ENCODE results near the gene ZBTB46.

The ZBTB46 gene

DNA sequence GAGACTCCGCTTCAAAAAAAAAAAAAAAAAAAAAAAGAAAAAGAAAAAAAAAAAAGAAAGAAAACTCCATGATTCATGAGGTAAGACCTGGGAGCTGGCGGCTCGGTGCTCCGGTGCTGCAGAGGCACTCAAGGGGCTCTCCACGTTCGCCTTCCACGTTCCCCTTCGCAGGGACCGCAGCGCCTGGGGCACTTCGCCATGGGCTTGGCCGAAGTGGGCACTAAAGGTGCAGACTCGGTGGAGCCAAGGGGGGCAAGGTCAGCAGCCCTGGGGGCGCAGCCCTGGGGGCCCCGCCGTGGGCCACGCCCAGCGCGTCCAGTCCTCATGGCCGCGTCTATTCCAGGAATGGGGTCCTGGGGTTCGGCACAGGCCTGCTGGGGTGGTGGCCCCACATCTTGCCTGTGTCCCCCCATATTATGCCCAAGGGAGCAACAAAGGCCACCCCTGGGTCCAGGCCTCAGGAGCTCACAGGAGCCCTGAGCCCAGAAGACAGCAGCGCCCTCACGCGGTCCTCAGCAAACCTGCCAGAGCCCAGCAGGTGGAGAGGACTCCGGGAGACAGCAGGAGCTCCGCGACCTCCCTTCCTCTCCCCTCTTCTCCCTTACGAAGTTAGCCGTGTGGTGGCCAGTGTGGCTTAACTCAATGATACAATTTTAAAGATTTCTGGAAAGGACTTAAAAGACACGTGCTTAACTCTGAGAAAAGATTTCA is 21.9 kb downstream of the ZBTB46 start:
- no peak overlapping the region for H2AFZ ChIP-seq (ENCODE audit: low read depth, low read length)
- no peaks in the 10 kb centered on the region for H4K20me1 ChIP-seq (ENCODE audit: insufficient read depth, low read length)
- no peak overlapping the region for H3K27ac ChIP-seq (ENCODE audit: low read length)
- H3K4me2 ChIP-seq (ENCODE audit: low read length), result no peak overlapping the region
- H3K4me1 ChIP-seq (ENCODE audit: low read length), result 0 out of 2 replicates have a peak, but pooled peaks cover under 1% of the 10 kb centered on the region
- H3K27me3 ChIP-seq (ENCODE audit: low read depth, low read length), result no peaks in the 10 kb centered on the region
- H3K36me3 ChIP-seq (replicated peaks; ENCODE audit: low read depth, low read length), result no peaks in the 10 kb centered on the region
- TF ChIP-seq, protein P1, sequence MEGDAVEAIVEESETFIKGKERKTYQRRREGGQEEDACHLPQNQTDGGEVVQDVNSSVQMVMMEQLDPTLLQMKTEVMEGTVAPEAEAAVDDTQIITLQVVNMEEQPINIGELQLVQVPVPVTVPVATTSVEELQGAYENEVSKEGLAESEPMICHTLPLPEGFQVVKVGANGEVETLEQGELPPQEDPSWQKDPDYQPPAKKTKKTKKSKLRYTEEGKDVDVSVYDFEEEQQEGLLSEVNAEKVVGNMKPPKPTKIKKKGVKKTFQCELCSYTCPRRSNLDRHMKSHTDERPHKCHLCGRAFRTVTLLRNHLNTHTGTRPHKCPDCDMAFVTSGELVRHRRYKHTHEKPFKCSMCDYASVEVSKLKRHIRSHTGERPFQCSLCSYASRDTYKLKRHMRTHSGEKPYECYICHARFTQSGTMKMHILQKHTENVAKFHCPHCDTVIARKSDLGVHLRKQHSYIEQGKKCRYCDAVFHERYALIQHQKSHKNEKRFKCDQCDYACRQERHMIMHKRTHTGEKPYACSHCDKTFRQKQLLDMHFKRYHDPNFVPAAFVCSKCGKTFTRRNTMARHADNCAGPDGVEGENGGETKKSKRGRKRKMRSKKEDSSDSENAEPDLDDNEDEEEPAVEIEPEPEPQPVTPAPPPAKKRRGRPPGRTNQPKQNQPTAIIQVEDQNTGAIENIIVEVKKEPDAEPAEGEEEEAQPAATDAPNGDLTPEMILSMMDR (IDR thresholded peaks at IDR 0.05; ENCODE audit: low read depth, low read length), result no peak
- TF ChIP-seq EZH2phosphoT487 (IDR thresholded peaks at IDR 0.05; ENCODE audit: low read depth), result no peak
- no peak overlapping the region for H3K9ac ChIP-seq (ENCODE audit: low read length)
- no peak overlapping the region for H3K4me3 ChIP-seq (ENCODE audit: low read length)
- no peaks in the 10 kb centered on the region for H3K79me2 ChIP-seq (ENCODE audit: low read length)
- H3K9me3 ChIP-seq (ENCODE audit: insufficient read depth, low read length), result no peaks in the 10 kb centered on the region

DNA sequence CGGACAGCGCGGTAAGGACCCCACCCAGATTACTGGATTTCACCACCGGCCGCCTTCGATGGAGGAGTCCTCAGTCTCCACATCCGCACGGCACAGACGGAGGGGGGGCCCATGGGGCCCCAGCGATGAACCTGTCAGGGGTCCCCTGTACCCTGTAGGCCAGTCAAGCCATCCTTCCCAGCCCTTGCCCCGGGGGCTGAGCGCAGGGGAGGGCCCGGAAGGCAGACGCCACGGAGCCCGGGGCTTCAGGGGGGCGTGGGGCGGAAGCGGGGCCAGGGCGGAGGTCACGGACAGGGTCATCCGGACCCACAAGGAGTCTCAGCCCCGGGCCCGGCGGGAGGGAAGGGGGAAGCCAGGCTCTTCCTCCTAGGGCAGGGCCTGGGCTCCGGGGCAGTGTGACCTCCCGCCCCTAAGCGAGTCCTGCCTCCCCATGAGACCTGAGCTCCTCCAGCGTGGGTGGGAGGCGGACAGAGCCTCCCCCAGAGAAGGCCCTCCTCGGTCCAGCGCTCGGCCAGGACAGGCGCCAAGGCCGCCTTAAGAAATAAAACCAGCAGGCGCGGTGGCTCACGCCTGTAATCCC is 22.8 kb downstream of the ZBTB46 start:
- Histone ChIP-seq H3K9ac (ENCODE audit: low read length) (no peak overlapping the region), H3K27me3 (ENCODE audit: low read depth, low read length) (no peaks in the 10 kb centered on the region), H3K9me3 (ENCODE audit: insufficient read depth, low read length) (no peaks in the 10 kb centered on the region), H3K4me1 (ENCODE audit: low read length) (peaks cover 9% of the 10 kb centered on the region), H3K79me2 (ENCODE audit: low read length) (no peaks in the 10 kb centered on the region), H2AFZ (ENCODE audit: low read depth, low read length) (no peak overlapping the region), H3K36me3 (replicated peaks; ENCODE audit: low read depth, low read length) (no peaks in the 10 kb centered on the region), H3K4me2 (ENCODE audit: low read length) (no peak overlapping the region), H3K4me3 (ENCODE audit: low read length) (no peak overlapping the region), H3K27ac (ENCODE audit: low read length) (no peak overlapping the region), H4K20me1 (ENCODE audit: insufficient read depth, low read length) (no peaks in the 10 kb centered on the region)
- TF ChIP-seq, protein P1 (IDR thresholded peaks at IDR 0.05; ENCODE audit: low read depth, low read length), result no peak
- TF ChIP-seq EZH2phosphoT487 (IDR thresholded peaks at IDR 0.05; ENCODE audit: low read depth), result no peak

DNA sequence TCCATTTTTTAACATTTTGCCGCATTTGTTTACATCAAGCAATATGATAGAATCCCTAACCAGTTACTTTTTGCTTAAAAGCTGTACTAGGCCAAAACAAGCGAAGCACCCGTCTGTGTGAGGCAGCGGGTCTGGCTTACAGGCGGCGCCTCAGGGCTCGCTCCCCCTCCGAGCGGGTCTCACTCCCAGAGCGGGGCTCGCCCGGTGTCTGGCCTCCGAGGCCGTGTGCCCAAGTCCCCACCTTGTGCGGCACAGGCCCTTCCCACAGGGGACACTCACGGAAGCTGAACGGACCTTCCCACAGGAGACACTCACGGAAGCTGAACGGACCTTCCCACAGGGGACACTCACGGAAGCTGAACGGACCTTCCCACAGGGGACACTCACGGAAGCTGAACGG is 23.4 kb downstream of the ZBTB46 start:
- H3K4me2 ChIP-seq (ENCODE audit: low read length), result no peak overlapping the region
- no peak overlapping the region for H3K9ac ChIP-seq (ENCODE audit: low read length)
- no peak overlapping the region for H3K4me3 ChIP-seq (ENCODE audit: low read length)
- no peaks in the 10 kb centered on the region for H3K79me2 ChIP-seq (ENCODE audit: low read length)
- no peaks in the 10 kb centered on the region for H3K27me3 ChIP-seq (ENCODE audit: low read depth, low read length)
- no peak overlapping the region for H2AFZ ChIP-seq (ENCODE audit: low read depth, low read length)
- TF ChIP-seq EZH2phosphoT487 (IDR thresholded peaks at IDR 0.05; ENCODE audit: low read depth), result no peak
- TF ChIP-seq, protein P1 (IDR thresholded peaks at IDR 0.05; ENCODE audit: low read depth, low read length), result no peak
- no peaks in the 10 kb centered on the region for H4K20me1 ChIP-seq (ENCODE audit: insufficient read depth, low read length)
- H3K36me3 ChIP-seq (replicated peaks; ENCODE audit: low read depth, low read length), result no peaks in the 10 kb centered on the region
- peaks cover 11% of the 10 kb centered on the region for H3K4me1 ChIP-seq (ENCODE audit: low read length)
- no peak overlapping the region for H3K27ac ChIP-seq (ENCODE audit: low read length)
- H3K9me3 ChIP-seq (ENCODE audit: insufficient read depth, low read length), result no peaks in the 10 kb centered on the region

GRCh38 chr20:63804308-63804636 is 26.8 kb downstream of the ZBTB46 start:
- H3K36me3 ChIP-seq (replicated peaks; ENCODE audit: low read depth, low read length), result no peaks in the 10 kb centered on the region
- no peak overlapping the region for H2AFZ ChIP-seq (ENCODE audit: low read depth, low read length)
- H3K9me3 ChIP-seq (ENCODE audit: insufficient read depth, low read length), result no peaks in the 10 kb centered on the region
- 0 out of 2 replicates have a peak overlapping the region, but pooled peaks have one; percentile 67 for H3K4me2 ChIP-seq (ENCODE audit: low read length)
- H3K4me1 ChIP-seq (ENCODE audit: low read length), result peaks cover 11% of the 10 kb centered on the region
- H4K20me1 ChIP-seq (ENCODE audit: insufficient read depth, low read length), result no peaks in the 10 kb centered on the region
- no peaks in the 10 kb centered on the region for H3K27me3 ChIP-seq (ENCODE audit: low read depth, low read length)
- no peak overlapping the region for H3K4me3 ChIP-seq (ENCODE audit: low read length)
- no peaks in the 10 kb centered on the region for H3K79me2 ChIP-seq (ENCODE audit: low read length)
- no peak overlapping the region for H3K9ac ChIP-seq (ENCODE audit: low read length)
- no peak overlapping the region for H3K27ac ChIP-seq (ENCODE audit: low read length)
- no peak for TF ChIP-seq EZH2phosphoT487 (IDR thresholded peaks at IDR 0.05; ENCODE audit: low read depth)
- TF ChIP-seq, protein P1 (IDR thresholded peaks at IDR 0.05; ENCODE audit: low read depth, low read length), result no peak
